Chondrocyte (in vitro differentiated cells): ENCODE results near the gene F2RL1. TPM values are rescaled to one million over a fixed set of nuclear protein-coding genes. Genes with fewer than 3 reads are reported as not detected.
"Not testable (repeated sequence)": the region's sequence is repeated elsewhere in the genome, so short reads cannot be mapped to it uniquely, and the experiment has no call there.

ENCODE experiments used
- DNase-seq: peaks from one replicate; pipeline ENCODE4 v3.0.0; 2021; ENCODE audit warnings: mixed read lengths, low spot score
- H3K27ac Mint-ChIP-seq: one replicate; pipeline ENCODE4 v1.8.0; 2021; ENCODE audit warnings: mild to moderate bottlenecking, moderate library complexity, mixed read lengths; ENCODE audit not compliant: unreplicated experiment
- H3K27me3 Mint-ChIP-seq: 2 replicates; pipeline ENCODE4 v1.8.0; 2021; ENCODE audit warnings: low read depth, mixed read lengths
- H3K36me3 Mint-ChIP-seq: 2 replicates; pipeline ENCODE4 v1.8.0; 2021; ENCODE audit warnings: low read depth, mixed read lengths
- H3K4me1 Mint-ChIP-seq: 2 replicates; pipeline ENCODE4 v1.8.0; 2021; ENCODE audit warnings: low read depth, mild to moderate bottlenecking, mixed read lengths
- H3K4me3 Mint-ChIP-seq: one replicate; pipeline ENCODE4 v1.8.0; 2021; ENCODE audit warnings: mild to moderate bottlenecking, moderate library complexity, mixed read lengths; ENCODE audit not compliant: unreplicated experiment
- H3K9me3 Mint-ChIP-seq: 2 replicates; pipeline ENCODE4 v1.8.0; 2021; ENCODE audit warnings: low read depth, mixed read lengths
- CTCF ChIP-seq: fragments of 200-600 bp; sonication (generic); IDR thresholded peaks from 2 replicates; pipeline ENCODE4 v1.5.0; 2021; ENCODE audit warnings: antibody characterized with exemption, mild to moderate bottlenecking, moderate library complexity
- total RNA-seq: library from RNA; stranded (reverse); gene quantifications from 3 replicates; pipeline ENCODE4 v1.2.1, GENCODE V29; 2021

Gene F2RL1
- total RNA-seq, 1 donor from 2014 or later, result 1.2 TPM

- H3K27me3 Mint-ChIP-seq, result no peaks in the 10 kb centered on the region
- H3K4me3 Mint-ChIP-seq, result no peak overlapping the region
Observed at GRCh38 chr5:76816110-76816831, 2.6 kb upstream of the F2RL1 start.

GRCh38 chr5:76819851-76820525 is 1.2 kb downstream of the F2RL1 start:
- Mint-ChIP-seq H3K4me1 (peaks cover 23% of the 10 kb centered on the region), H3K36me3 (no peaks in the 10 kb centered on the region), H3K27ac (peak overlapping the region; percentile 2), H3K4me3 (peak overlapping the region; percentile 66), H3K9me3 (no peaks in the 10 kb centered on the region), H3K27me3 (no peaks in the 10 kb centered on the region)
- TF ChIP-seq CTCF, result no peak
- DNase-seq, result no peak

More at GRCh38 chr5:76816110-76816831, 2.6 kb upstream of the F2RL1 start:
- Mint-ChIP-seq H3K36me3 (no peaks in the 10 kb centered on the region), H3K27ac (no peak overlapping the region), H3K9me3 (no peaks in the 10 kb centered on the region), H3K4me1 (peaks cover 25% of the 10 kb centered on the region)
- TF ChIP-seq CTCF, result no peak
- DNase-seq, result no peak

- TF ChIP-seq CTCF, result no peak
- DNase-seq, result no peak
- no peaks in the 10 kb centered on the region for H3K27me3 Mint-ChIP-seq
- no peaks in the 10 kb centered on the region for H3K9me3 Mint-ChIP-seq
- H3K36me3 Mint-ChIP-seq, result no peaks in the 10 kb centered on the region
- peaks cover 23% of the 10 kb centered on the region for H3K4me1 Mint-ChIP-seq
- no peak overlapping the region for H3K4me3 Mint-ChIP-seq
- no peak overlapping the region for H3K27ac Mint-ChIP-seq
Observed at GRCh38 chr5:76820526-76820890, 1.7 kb downstream of the F2RL1 start.

- no peak for TF ChIP-seq CTCF
Observed at GRCh38 chr5:76821136-76821535, 2.3 kb downstream of the F2RL1 start.

GRCh38 chr5:76822105-76822731 is 3.4 kb downstream of the F2RL1 start:
- DNase-seq, H3K36me3 Mint-ChIP-seq, H3K9me3 Mint-ChIP-seq, H3K27me3 Mint-ChIP-seq, H3K27ac Mint-ChIP-seq, H3K4me3 Mint-ChIP-seq: not testable (repeated sequence)
- H3K4me1 Mint-ChIP-seq, result peaks cover 23% of the 10 kb centered on the region

More at GRCh38 chr5:76821136-76821535, 2.3 kb downstream of the F2RL1 start:
- Mint-ChIP-seq H3K27me3 (no peaks in the 10 kb centered on the region), H3K4me1 (peaks cover 23% of the 10 kb centered on the region), H3K9me3 (no peaks in the 10 kb centered on the region), H3K27ac (no peak overlapping the region), H3K36me3 (no peaks in the 10 kb centered on the region), H3K4me3 (no peak overlapping the region)
- DNase-seq, result no peak

GRCh38 chr5:76826416-76826815 is 7.6 kb downstream of the F2RL1 start:
- peaks cover 17% of the 10 kb centered on the region for H3K4me1 Mint-ChIP-seq
- not testable (repeated sequence) for H3K27ac Mint-ChIP-seq, H3K9me3 Mint-ChIP-seq, H3K27me3 Mint-ChIP-seq, DNase-seq, H3K4me3 Mint-ChIP-seq, H3K36me3 Mint-ChIP-seq
